K562 (cell line): ENCODE results near the gene PPM1H. TPM values are rescaled to one million over a fixed set of nuclear protein-coding genes. Genes with fewer than 3 reads are reported as not detected.

Source experiments
- ELF1 ChIP-seq: fragments of 200-800 bp; sonication (Bioruptor generic); IDR thresholded peaks from 2 replicates; pipeline ENCODE4 v1.6.1; 2016; ENCODE audit warnings: missing genetic modification characterization, missing compliant biosample characterization
- ELF4 ChIP-seq: fragments of 450-650 bp; formaldehyde crosslinking; IDR thresholded peaks from 2 replicates; pipeline ENCODE4 v1.4.0; 2022; ENCODE audit warnings: missing genetic modification characterization
- JUN ChIP-seq, 2 experiments: sonication (generic) in 1 of 2; formaldehyde crosslinking in 1 of 2; IDR thresholded peaks; 2 replicates each; pipeline versions ENCODE4 v1.6.1 to v1.8.0; 2012 to 2022; ENCODE audit warnings: borderline replicate concordance in 2 of 2, mild to moderate bottlenecking in 2 of 2, improper control_type of control experiment in 1 of 2, low read depth in 1 of 2, low read length in 1 of 2, missing genetic modification reagents in 1 of 2
- MTF1 ChIP-seq: fragments of 250-450 bp; sonication (Bioruptor Pico); IDR thresholded peaks from 2 replicates; pipeline ENCODE4 v1.9.0; 2021; ENCODE audit warnings: moderate library complexity, mild to moderate bottlenecking, inconsistent platforms, borderline replicate concordance
- RBM17 ChIP-seq: fragments of 200-400 bp; formaldehyde crosslinking; IDR thresholded peaks from 2 replicates; pipeline ENCODE4 v1.6.1; 2017; ENCODE audit warnings: low read depth, mild to moderate bottlenecking, low read length, borderline replicate concordance
- TAL1 ChIP-seq: fragments of 450-650 bp; IDR thresholded peaks from 2 replicates; pipeline ENCODE4 v1.6.1; 2016; ENCODE audit warnings: mild to moderate bottlenecking
- ZNF224 ChIP-seq: sonication (generic); formaldehyde crosslinking; IDR thresholded peaks from 2 replicates; pipeline ENCODE4 v1.8.0; 2022; ENCODE audit warnings: mild to moderate bottlenecking, missing genetic modification reagents
- polyA plus RNA-seq, 8 experiments: library from polyadenylated mRNA; depleted of rRNA in 4 of 8; stranded (reverse) in 5 of 8; unstranded in 3 of 8; fragments of >200 nt; fragmentation: Nextera tagmentation in 2 of 8; fragmentation: Illumina TruSeq in 1 of 8; extraction: Ambion mirVana in 2 of 8; extraction: Trizol in 1 of 8; gene quantifications; 2 replicates each; pipeline versions ENCODE4 v1.2.1 to v1.2.3, GENCODE V29; 2011 to 2014; ENCODE audit warnings: inconsistent platforms in 1 of 8, missing spikeins in 1 of 8
- total RNA-seq, 7 experiments: library from RNA; depleted of rRNA in 6 of 7; stranded (reverse); fragments of >200 nt in 6 of 7; fragmentation: Illumina TruSeq in 2 of 7; extraction: Trizol in 2 of 7; gene quantifications; 2 replicates each; pipeline versions ENCODE4 v1.2.1 to v1.2.3, GENCODE V29; 2011 to 2021; ENCODE audit warnings: low replicate concordance in 1 of 7
- TF ChIP-seq, protein P1 (sequence below): fragments of 450-650 bp; IDR thresholded peaks from 2 replicates; pipeline ENCODE4 v1.6.1; 2017; ENCODE audit warnings: mild to moderate bottlenecking, moderate library complexity
- TF ChIP-seq, protein P2 (sequence below): fragments of 200-800 bp; sonication (Bioruptor generic); IDR thresholded peaks from 2 replicates; pipeline ENCODE4 v1.6.1; 2017; ENCODE audit warnings: missing genetic modification characterization, missing compliant biosample characterization
- TF ChIP-seq, protein P3 (sequence below): fragments of 150-350 bp; IDR thresholded peaks from 2 replicates; pipeline ENCODE4 v1.6.1; 2014; ENCODE audit warnings: low read depth, mild to moderate bottlenecking, low read length, borderline replicate concordance
- TF ChIP-seq, protein P4 (sequence below): fragments of 250-450 bp; sonication (Bioruptor Pico); IDR thresholded peaks from 2 replicates; pipeline ENCODE4 v1.6.1; 2021; ENCODE audit warnings: mild to moderate bottlenecking
- TF ChIP-seq, protein P5 (sequence below): fragments of 250-450 bp; sonication (Bioruptor Pico); IDR thresholded peaks from 2 replicates; pipeline ENCODE4 v1.5.0; 2021; ENCODE audit warnings: mild to moderate bottlenecking, moderate library complexity
- TF ChIP-seq, protein P6 (sequence below): fragments of 450-650 bp; IDR thresholded peaks from 2 replicates; pipeline ENCODE4 v1.6.1; 2016; ENCODE audit warnings: mild to moderate bottlenecking

PPM1H gene
- total and polyA plus RNA-seq, 9 of the 15 experiments (the other 6 are each of a cell fraction or from before 2014, with no cell fraction given) = 5.3 to 29.3 (median 11.3) TPM

DNA sequence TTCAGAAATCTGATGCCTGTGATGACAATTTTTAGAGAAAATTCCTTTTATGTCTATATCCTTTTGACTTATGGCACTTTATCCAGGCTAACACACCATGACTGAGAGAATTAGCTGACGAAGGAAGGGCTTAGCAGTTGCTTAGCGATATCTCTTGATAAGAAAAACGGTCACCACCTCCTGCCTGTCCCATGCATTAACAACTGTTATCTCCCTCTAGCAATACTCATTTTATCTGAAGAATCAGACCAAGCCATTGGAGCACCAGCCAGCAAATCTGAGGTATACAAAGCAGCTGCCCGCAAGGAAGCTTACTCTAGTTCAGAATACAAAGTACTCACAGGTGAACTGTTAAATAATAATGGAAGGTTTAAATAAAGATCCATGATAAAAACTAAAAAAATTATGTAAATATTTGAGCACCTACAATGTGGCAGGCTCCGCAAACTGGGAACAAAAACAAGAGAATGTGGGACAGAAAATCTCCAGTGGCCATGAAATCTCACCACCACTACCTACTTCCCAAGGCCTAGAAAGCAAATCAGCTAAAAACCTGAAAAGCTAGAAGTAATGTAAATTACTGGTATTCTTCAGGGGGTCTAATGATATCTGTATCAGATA, 24.3 kb downstream of the PPM1H start (continued):
- TF ChIP-seq, protein P1, sequence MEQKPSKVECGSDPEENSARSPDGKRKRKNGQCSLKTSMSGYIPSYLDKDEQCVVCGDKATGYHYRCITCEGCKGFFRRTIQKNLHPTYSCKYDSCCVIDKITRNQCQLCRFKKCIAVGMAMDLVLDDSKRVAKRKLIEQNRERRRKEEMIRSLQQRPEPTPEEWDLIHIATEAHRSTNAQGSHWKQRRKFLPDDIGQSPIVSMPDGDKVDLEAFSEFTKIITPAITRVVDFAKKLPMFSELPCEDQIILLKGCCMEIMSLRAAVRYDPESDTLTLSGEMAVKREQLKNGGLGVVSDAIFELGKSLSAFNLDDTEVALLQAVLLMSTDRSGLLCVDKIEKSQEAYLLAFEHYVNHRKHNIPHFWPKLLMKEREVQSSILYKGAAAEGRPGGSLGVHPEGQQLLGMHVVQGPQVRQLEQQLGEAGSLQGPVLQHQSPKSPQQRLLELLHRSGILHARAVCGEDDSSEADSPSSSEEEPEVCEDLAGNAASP = no peak
- TF ChIP-seq, protein P2, sequence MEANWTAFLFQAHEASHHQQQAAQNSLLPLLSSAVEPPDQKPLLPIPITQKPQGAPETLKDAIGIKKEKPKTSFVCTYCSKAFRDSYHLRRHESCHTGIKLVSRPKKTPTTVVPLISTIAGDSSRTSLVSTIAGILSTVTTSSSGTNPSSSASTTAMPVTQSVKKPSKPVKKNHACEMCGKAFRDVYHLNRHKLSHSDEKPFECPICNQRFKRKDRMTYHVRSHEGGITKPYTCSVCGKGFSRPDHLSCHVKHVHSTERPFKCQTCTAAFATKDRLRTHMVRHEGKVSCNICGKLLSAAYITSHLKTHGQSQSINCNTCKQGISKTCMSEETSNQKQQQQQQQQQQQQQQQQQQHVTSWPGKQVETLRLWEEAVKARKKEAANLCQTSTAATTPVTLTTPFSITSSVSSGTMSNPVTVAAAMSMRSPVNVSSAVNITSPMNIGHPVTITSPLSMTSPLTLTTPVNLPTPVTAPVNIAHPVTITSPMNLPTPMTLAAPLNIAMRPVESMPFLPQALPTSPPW = peak; percentile 66
- TF ChIP-seq, protein P3, sequence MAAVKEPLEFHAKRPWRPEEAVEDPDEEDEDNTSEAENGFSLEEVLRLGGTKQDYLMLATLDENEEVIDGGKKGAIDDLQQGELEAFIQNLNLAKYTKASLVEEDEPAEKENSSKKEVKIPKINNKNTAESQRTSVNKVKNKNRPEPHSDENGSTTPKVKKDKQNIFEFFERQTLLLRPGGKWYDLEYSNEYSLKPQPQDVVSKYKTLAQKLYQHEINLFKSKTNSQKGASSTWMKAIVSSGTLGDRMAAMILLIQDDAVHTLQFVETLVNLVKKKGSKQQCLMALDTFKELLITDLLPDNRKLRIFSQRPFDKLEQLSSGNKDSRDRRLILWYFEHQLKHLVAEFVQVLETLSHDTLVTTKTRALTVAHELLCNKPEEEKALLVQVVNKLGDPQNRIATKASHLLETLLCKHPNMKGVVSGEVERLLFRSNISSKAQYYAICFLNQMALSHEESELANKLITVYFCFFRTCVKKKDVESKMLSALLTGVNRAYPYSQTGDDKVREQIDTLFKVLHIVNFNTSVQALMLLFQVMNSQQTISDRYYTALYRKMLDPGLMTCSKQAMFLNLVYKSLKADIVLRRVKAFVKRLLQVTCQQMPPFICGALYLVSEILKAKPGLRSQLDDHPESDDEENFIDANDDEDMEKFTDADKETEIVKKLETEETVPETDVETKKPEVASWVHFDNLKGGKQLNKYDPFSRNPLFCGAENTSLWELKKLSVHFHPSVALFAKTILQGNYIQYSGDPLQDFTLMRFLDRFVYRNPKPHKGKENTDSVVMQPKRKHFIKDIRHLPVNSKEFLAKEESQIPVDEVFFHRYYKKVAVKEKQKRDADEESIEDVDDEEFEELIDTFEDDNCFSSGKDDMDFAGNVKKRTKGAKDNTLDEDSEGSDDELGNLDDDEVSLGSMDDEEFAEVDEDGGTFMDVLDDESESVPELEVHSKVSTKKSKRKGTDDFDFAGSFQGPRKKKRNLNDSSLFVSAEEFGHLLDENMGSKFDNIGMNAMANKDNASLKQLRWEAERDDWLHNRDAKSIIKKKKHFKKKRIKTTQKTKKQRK = no peak
- TF ChIP-seq ELF4 (CRISPR knock-in tag) (0 out of 2 replicates have a peak, but pooled peaks have one; percentile 21), TAL1 (peak; percentile 96), RBM17 (no peak), ELF1 (0 out of 2 replicates have a peak, but pooled peaks have one; percentile 38), ZNF224 (CRISPR knock-in tag) (no peak), MTF1 (CRISPR knock-in tag) (no peak), JUN (IDR thresholded peaks at IDR 0.05; ENCODE audit: borderline replicate concordance, low read depth, low read length) (peak; percentile 46; the same call in 1 of the 2 replicates), JUN (CRISPR knock-in tag; IDR thresholded peaks at IDR 0.05; ENCODE audit: borderline replicate concordance) (no peak)
- TF ChIP-seq, protein P4, sequence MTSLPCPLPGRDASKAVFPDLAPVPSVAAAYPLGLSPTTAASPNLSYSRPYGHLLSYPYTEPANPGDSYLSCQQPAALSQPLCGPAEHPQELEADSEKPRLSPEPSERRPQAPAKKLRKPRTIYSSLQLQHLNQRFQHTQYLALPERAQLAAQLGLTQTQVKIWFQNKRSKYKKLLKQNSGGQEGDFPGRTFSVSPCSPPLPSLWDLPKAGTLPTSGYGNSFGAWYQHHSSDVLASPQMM (CRISPR knock-in tag) = no peak
- TF ChIP-seq, protein P5, sequence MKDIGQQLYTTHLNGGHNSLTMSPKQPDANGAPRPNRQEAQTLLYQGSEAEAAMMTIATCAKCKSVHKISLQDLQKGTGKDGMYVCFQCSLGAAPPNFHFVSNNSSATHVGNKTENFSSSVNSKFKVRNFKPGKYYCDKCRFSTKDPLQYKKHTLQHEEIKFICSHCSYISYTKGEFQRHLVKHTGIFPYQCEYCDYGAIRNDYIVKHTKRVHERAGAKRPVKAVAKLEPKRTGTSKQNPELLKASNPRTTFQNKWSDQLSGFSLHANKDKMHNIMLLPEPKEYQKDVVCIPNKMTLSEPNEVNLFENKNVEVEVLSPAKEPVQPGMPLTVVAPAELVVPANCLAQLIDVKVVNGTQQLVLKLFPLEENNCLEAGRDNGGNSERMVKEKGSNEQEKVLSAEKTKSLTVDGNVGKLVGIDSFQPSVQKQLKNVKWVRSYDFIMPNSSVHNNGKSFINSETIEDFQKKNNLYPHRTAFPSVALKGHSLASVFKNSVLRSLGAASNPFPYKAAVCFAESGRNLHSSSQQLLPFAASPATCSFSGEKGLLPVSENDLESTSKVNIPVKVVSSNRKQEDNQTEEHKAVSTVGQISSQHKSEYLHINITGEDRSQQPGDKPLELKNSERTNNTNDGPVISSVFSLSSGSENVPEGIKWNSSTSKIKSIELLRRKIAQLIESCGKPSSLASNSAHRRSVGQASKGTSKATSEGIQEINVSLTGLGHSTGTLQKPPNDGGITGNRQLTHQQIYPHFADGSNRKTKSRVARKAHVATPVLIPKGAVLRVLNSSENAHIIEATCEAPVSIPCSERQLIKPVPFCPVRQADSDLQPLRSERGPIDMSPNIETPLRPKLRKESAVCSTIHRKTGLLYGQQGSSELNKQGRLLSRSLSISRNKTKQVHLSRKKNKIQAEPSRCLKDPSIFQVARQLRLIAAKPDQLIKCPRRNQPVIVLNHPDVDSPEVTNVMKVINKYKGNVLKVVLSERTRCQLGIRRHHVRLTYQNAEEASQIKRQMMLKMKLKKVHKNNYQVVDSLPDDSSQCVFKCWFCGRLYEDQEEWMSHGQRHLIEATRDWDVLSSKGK (CRISPR knock-in tag) = no peak
- TF ChIP-seq, protein P6, sequence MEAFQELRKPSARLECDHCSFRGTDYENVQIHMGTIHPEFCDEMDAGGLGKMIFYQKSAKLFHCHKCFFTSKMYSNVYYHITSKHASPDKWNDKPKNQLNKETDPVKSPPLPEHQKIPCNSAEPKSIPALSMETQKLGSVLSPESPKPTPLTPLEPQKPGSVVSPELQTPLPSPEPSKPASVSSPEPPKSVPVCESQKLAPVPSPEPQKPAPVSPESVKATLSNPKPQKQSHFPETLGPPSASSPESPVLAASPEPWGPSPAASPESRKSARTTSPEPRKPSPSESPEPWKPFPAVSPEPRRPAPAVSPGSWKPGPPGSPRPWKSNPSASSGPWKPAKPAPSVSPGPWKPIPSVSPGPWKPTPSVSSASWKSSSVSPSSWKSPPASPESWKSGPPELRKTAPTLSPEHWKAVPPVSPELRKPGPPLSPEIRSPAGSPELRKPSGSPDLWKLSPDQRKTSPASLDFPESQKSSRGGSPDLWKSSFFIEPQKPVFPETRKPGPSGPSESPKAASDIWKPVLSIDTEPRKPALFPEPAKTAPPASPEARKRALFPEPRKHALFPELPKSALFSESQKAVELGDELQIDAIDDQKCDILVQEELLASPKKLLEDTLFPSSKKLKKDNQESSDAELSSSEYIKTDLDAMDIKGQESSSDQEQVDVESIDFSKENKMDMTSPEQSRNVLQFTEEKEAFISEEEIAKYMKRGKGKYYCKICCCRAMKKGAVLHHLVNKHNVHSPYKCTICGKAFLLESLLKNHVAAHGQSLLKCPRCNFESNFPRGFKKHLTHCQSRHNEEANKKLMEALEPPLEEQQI = peak; percentile 90
